PFSK-1 (cell line): ENCODE measurements around the gene XPR1.

Experiments used
- POLR2AphosphoS5 ChIP-seq: IDR thresholded peaks from 2 replicates; pipeline ENCODE4 v1.6.1; 2012; ENCODE audit warnings: low read depth, mild to moderate bottlenecking, control low read depth, low read length, moderate library complexity
- SIN3A ChIP-seq: IDR thresholded peaks from 2 replicates; pipeline ENCODE4 v1.6.1; 2012; ENCODE audit warnings: mild to moderate bottlenecking, low read length, moderate library complexity, borderline replicate concordance; ENCODE audit not compliant: insufficient read depth
- TAF1 ChIP-seq: IDR thresholded peaks from 2 replicates; pipeline ENCODE4 v1.6.1; 2012; ENCODE audit warnings: low read length, control low read depth, borderline replicate concordance; ENCODE audit not compliant: insufficient read depth

GRCh38 chr1:180936110-180937011 is 304.5 kb downstream of the XPR1 start:
- TF ChIP-seq TAF1 = no peak
- no peak for TF ChIP-seq POLR2AphosphoS5
- no peak for TF ChIP-seq SIN3A
